Measurements from ENCODE around the gene GLRX5.

- TF ChIP-seq CTCF (conservative IDR thresholded peaks at IDR 0.05 in 1 of 2, IDR thresholded peaks at IDR 0.05 in 1 of 2; ENCODE audit: extremely low read depth in 1 of 2, insufficient read depth in 1 of 2, low read depth in 1 of 2, low read length in 2 of 2) (no peak), EZH2 (IDR thresholded peaks at IDR 0.05; ENCODE audit: borderline replicate concordance, low read length) (no peak)
Measured at GRCh38 chr14:95509495-95509894, 25.4 kb upstream of the GLRX5 start.

All from mammary epithelial cell (primary cell).